Measurements from ENCODE around the gene FSTL4. TPM values are rescaled to one million over a fixed set of nuclear protein-coding genes. Genes with fewer than 3 reads are reported as not detected.

FSTL4 gene
- total RNA-seq, 1 experiment from 2014 or later, result not detected

DNA sequence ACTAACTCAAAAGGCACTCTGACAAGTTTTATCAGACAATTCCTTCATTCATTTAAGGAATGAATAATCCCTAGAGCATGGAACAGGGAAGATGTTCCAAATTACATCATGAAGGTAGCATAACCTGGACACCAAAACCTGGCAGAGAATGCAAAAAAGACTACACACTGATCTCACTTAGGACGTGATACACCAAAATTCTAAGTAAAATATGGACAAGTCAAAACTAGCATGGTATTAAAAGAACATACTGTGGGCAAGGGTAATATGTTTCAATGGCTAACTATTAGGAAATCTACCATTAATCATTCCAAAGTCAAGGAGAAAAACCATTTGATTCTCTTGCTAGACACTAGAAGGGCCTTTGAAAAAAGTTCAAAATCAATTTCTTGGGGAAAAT lies 384.0 kb downstream of the FSTL4 start:
- BruUV-seq (replicated peaks), result no TSS peak
- DNase-seq, result no peak
- CTCF ChIA-PET, result no interaction called here
- TF ChIP-seq, protein P1, sequence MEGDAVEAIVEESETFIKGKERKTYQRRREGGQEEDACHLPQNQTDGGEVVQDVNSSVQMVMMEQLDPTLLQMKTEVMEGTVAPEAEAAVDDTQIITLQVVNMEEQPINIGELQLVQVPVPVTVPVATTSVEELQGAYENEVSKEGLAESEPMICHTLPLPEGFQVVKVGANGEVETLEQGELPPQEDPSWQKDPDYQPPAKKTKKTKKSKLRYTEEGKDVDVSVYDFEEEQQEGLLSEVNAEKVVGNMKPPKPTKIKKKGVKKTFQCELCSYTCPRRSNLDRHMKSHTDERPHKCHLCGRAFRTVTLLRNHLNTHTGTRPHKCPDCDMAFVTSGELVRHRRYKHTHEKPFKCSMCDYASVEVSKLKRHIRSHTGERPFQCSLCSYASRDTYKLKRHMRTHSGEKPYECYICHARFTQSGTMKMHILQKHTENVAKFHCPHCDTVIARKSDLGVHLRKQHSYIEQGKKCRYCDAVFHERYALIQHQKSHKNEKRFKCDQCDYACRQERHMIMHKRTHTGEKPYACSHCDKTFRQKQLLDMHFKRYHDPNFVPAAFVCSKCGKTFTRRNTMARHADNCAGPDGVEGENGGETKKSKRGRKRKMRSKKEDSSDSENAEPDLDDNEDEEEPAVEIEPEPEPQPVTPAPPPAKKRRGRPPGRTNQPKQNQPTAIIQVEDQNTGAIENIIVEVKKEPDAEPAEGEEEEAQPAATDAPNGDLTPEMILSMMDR (IDR thresholded peaks at IDR 0.05; ENCODE audit: unreplicated experiment), result no peak
- intact Hi-C loops (cut with micrococcal nuclease; ENCODE audit: unreplicated experiment), result no loop called here
- Mint-ChIP-seq H3K36me3 (ENCODE audit: insufficient read depth, unreplicated experiment) (no peaks in the 10 kb centered on the region), H3K4me3 (ENCODE audit: low read depth, unreplicated experiment) (no peak overlapping the region), H3K9me3 (ENCODE audit: low read depth, unreplicated experiment) (no peaks in the 10 kb centered on the region), H3K27ac (ENCODE audit: unreplicated experiment) (no peak overlapping the region), H3K27me3 (ENCODE audit: unreplicated experiment) (no peaks in the 10 kb centered on the region), H3K4me1 (ENCODE audit: low read depth, unreplicated experiment) (peaks cover 29% of the 10 kb centered on the region)

DNA sequence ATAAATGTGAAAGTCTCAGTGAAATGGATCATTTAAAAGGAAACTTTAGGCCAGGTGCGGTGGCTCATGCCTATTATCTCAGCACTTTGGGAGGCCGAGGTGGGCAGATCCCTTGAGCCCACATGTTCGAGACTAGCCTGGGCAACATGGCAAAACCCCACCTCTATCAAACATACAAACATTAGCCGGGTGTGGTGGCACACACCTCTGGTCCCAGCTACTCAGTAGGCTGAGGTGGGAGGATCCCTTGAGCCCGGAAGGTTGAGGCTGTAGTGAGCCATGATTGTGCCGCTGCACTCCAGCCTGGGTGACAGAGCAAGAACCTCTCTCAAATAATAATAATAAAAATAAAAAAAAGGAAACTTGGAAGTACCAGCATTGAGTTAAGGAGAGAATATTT lies 384.4 kb downstream of the FSTL4 start:
- Mint-ChIP-seq H3K4me1 (ENCODE audit: low read depth, unreplicated experiment) (peaks cover 29% of the 10 kb centered on the region), H3K27me3 (ENCODE audit: unreplicated experiment) (no peaks in the 10 kb centered on the region), H3K9me3 (ENCODE audit: low read depth, unreplicated experiment) (no peaks in the 10 kb centered on the region), H3K36me3 (ENCODE audit: insufficient read depth, unreplicated experiment) (no peaks in the 10 kb centered on the region), H3K4me3 (ENCODE audit: low read depth, unreplicated experiment) (no peak overlapping the region), H3K27ac (ENCODE audit: unreplicated experiment) (no peak overlapping the region)
- no peak for DNase-seq
- CTCF ChIA-PET, result no interaction called here
- TF ChIP-seq, protein P1 (IDR thresholded peaks at IDR 0.05; ENCODE audit: unreplicated experiment), result no peak
- intact Hi-C loops (cut with micrococcal nuclease; ENCODE audit: unreplicated experiment), result no loop called here
- BruUV-seq (replicated peaks), result no TSS peak

DNA sequence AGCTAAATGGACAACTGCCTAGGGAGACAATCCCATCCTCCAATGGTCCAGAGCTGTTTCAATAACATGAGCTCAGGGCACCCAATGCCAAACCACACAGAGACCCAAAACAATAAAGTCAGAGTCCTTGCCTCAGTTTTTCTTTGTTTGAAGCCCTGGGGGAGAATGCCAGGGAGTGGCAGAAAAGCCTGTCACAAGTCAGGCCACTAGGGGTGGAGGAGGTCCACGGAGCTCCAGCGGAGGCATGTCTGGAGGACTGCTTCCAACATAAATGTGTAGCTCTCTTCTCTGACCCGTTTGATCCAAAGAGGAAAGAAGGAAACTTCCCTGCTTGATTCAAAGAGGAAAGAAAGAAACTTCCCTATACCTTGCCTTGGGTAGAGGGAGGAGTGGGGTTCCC lies 385.3 kb downstream of the FSTL4 start:
- intact Hi-C loops (cut with micrococcal nuclease; ENCODE audit: unreplicated experiment), result no loop called here
- H3K27me3 Mint-ChIP-seq (ENCODE audit: unreplicated experiment), result no peaks in the 10 kb centered on the region
- CTCF ChIA-PET, result interaction anchor here (0.6 to 2.0 kb wide), 2 partner anchors 13 to 19 kb away, joined by 3 to 8 read pairs; no protein-coding TSS in a partner anchor
- H3K27ac Mint-ChIP-seq (ENCODE audit: unreplicated experiment), result no peak overlapping the region
- DNase-seq, result no peak
- H3K4me3 Mint-ChIP-seq (ENCODE audit: low read depth, unreplicated experiment), result no peak overlapping the region
- TF ChIP-seq, protein P1 (IDR thresholded peaks at IDR 0.05; ENCODE audit: unreplicated experiment), result no peak
- H3K36me3 Mint-ChIP-seq (ENCODE audit: insufficient read depth, unreplicated experiment), result no peaks in the 10 kb centered on the region
- no TSS peak for BruUV-seq (replicated peaks)
- no peaks in the 10 kb centered on the region for H3K9me3 Mint-ChIP-seq (ENCODE audit: low read depth, unreplicated experiment)
- peaks cover 27% of the 10 kb centered on the region for H3K4me1 Mint-ChIP-seq (ENCODE audit: low read depth, unreplicated experiment)

DNA sequence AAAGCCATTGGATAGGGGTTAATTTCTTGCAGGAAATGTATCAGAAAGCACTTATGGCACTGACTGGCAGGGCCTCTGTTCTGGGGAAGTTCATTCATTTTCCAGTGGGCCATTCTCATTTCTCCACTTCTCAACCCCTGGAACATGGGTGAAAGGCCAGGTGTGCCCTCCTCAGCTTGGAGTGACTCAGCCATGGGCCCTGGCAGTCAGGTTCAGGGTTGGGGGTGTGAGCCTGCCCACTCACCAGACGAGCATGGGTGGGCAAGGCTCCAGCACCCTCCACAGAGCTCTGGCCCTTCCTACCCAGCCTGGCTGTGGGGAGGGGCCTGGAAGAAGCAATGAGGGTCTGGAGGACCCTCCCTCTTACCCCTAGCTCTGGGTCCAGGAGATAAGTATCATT lies 386.2 kb downstream of the FSTL4 start:
- no peaks in the 10 kb centered on the region for H3K27me3 Mint-ChIP-seq (ENCODE audit: unreplicated experiment)
- intact Hi-C loops (cut with micrococcal nuclease; ENCODE audit: unreplicated experiment), result no loop called here
- H3K9me3 Mint-ChIP-seq (ENCODE audit: low read depth, unreplicated experiment), result no peaks in the 10 kb centered on the region
- H3K36me3 Mint-ChIP-seq (ENCODE audit: insufficient read depth, unreplicated experiment), result no peaks in the 10 kb centered on the region
- H3K4me3 Mint-ChIP-seq (ENCODE audit: low read depth, unreplicated experiment), result peak overlapping the region; percentile 15
- no TSS peak for BruUV-seq (replicated peaks)
- no peak overlapping the region for H3K27ac Mint-ChIP-seq (ENCODE audit: unreplicated experiment)
- peaks cover 20% of the 10 kb centered on the region for H3K4me1 Mint-ChIP-seq (ENCODE audit: low read depth, unreplicated experiment)
- no peak for DNase-seq
- CTCF ChIA-PET, result interaction anchor here (0.9 to 2.2 kb wide), 3 partner anchors 14 to 419 kb away, joined by 3 to 9 read pairs (median 8); no protein-coding TSS in a partner anchor
- TF ChIP-seq, protein P1 (IDR thresholded peaks at IDR 0.05; ENCODE audit: unreplicated experiment), result no peak
